Liver (tissue), 9 donors: Measurements from ENCODE around the gene TRIP13. TPM values are rescaled to one million over a fixed set of nuclear protein-coding genes. Genes with fewer than 3 reads are reported as not detected.

Experiments used
- DNase-seq: peaks from one replicate; pipeline ENCODE4 v3.0.0-alpha.2; 2017; ENCODE audit warnings: low spot score
- H3K27ac ChIP-seq, 2 donors: one replicate each; pipeline ENCODE4 v1.7.0; 2013; ENCODE audit warnings: inconsistent platforms in 2 of 2, low read length in 2 of 2, control low read depth in 1 of 2, low read depth in 1 of 2, mild to moderate bottlenecking in 1 of 2
- H3K27me3 ChIP-seq, 4 donors: one replicate each; pipeline versions ENCODE4 v1.6.1 to v1.7.0; 2013; ENCODE audit warnings: low read length in 3 of 4, inconsistent platforms in 1 of 4, mild to moderate bottlenecking in 1 of 4, moderate library complexity in 1 of 4; ENCODE audit not compliant: control insufficient read depth in 4 of 4, insufficient read depth in 4 of 4
- H3K36me3 ChIP-seq, 4 donors: one replicate each; pipeline versions ENCODE4 v1.6.1 to v1.7.0; 2013; ENCODE audit warnings: low read length in 3 of 4, mild to moderate bottlenecking in 3 of 4, low read depth in 1 of 4, moderate library complexity in 1 of 4; ENCODE audit not compliant: control insufficient read depth in 4 of 4, insufficient read depth in 3 of 4
- H3K4me1 ChIP-seq, 4 donors: one replicate each; pipeline versions ENCODE4 v1.6.1 to v1.7.0; 2013; ENCODE audit warnings: low read length in 3 of 4, mild to moderate bottlenecking in 3 of 4, moderate library complexity in 1 of 4; ENCODE audit not compliant: control insufficient read depth in 4 of 4, insufficient read depth in 4 of 4
- H3K4me3 ChIP-seq, 3 donors: one replicate each; pipeline versions ENCODE4 v1.6.1 to v1.7.0; 2013; ENCODE audit warnings: low read length in 3 of 3, control low read depth in 1 of 3, low read depth in 1 of 3, mild to moderate bottlenecking in 1 of 3
- H3K9ac ChIP-seq, 2 donors: one replicate each; pipeline ENCODE4 v1.7.0; 2013; ENCODE audit warnings: low read length in 2 of 2, mild to moderate bottlenecking in 2 of 2, moderate library complexity in 2 of 2, control low read depth in 1 of 2, low read depth in 1 of 2
- H3K9me3 ChIP-seq, 4 donors: one replicate each; pipeline versions ENCODE4 v1.6.1 to v1.7.0; 2013; ENCODE audit warnings: low read length in 3 of 4; ENCODE audit not compliant: control insufficient read depth in 4 of 4
- EGR1 ChIP-seq, 2 donors: IDR thresholded peaks; 2 replicates each; pipeline ENCODE4 v1.6.1; 2016 to 2018; ENCODE audit warnings: antibody characterized with exemption in 2 of 2, low read depth in 2 of 2
- FOXA1 ChIP-seq: IDR thresholded peaks from 2 replicates; pipeline ENCODE4 v1.6.1; 2016; ENCODE audit warnings: antibody characterized with exemption
- FOXA2 ChIP-seq: IDR thresholded peaks from 2 replicates; pipeline ENCODE4 v1.6.1; 2016; ENCODE audit warnings: antibody characterized with exemption
- GABPA ChIP-seq, 2 donors: IDR thresholded peaks in 1 of 2; conservative IDR thresholded peaks in 1 of 2; 2 replicates each; pipeline ENCODE4 v1.6.1; 2016; ENCODE audit warnings: antibody characterized with exemption in 2 of 2, mild to moderate bottlenecking in 1 of 2, moderate library complexity in 1 of 2
- HNF4A ChIP-seq, 2 donors: conservative IDR thresholded peaks; 2 replicates each; pipeline ENCODE4 v1.6.1; 2016; ENCODE audit warnings: antibody characterized with exemption in 2 of 2, mild to moderate bottlenecking in 2 of 2
- HNF4G ChIP-seq: IDR thresholded peaks from 2 replicates; pipeline ENCODE4 v1.6.1; 2016; ENCODE audit warnings: antibody characterized with exemption
- JUND ChIP-seq, 2 donors: IDR thresholded peaks; 2 replicates each; pipeline ENCODE4 v1.6.1; 2016; ENCODE audit warnings: antibody characterized with exemption in 2 of 2
- NR2F2 ChIP-seq: IDR thresholded peaks from 2 replicates; pipeline ENCODE4 v1.6.1; 2016; ENCODE audit warnings: antibody characterized with exemption
- RAD21 ChIP-seq, 2 donors: IDR thresholded peaks; 2 replicates each; pipeline ENCODE4 v1.6.1; 2016; ENCODE audit warnings: antibody characterized with exemption in 2 of 2, mild to moderate bottlenecking in 2 of 2
- RXRA ChIP-seq, 2 donors: IDR thresholded peaks; 2 replicates each; pipeline ENCODE4 v1.6.1; 2017 to 2018; ENCODE audit warnings: antibody characterized with exemption in 2 of 2, mild to moderate bottlenecking in 1 of 2
- SP1 ChIP-seq: IDR thresholded peaks from 2 replicates; pipeline ENCODE4 v1.6.1; 2018; ENCODE audit warnings: antibody characterized with exemption, mild to moderate bottlenecking
- TAF1 ChIP-seq: conservative IDR thresholded peaks from 2 replicates; pipeline ENCODE4 v1.6.1; 2016; ENCODE audit warnings: antibody characterized with exemption, mild to moderate bottlenecking
- YY1 ChIP-seq: IDR thresholded peaks from 2 replicates; pipeline ENCODE4 v1.6.1; 2016; ENCODE audit warnings: antibody characterized with exemption, mild to moderate bottlenecking
- WGBS: extraction: QIAGEN DNeasy Blood & Tissue Kit; methylation state at CpG from one replicate; pipeline ENCODE4 v1.1.7; 2013; 5-methylcytosine and 5-hydroxymethylcytosine counted together
- polyA plus RNA-seq, 2 donors: library from polyadenylated mRNA; stranded (reverse) in 1 of 2; unstranded in 1 of 2; fragments of 200-250 nt in 1 of 2; fragments of >200 nt in 1 of 2; fragmentation: Nextera tagmentation in 1 of 2; extraction: Ambion mirVana in 1 of 2; gene quantifications; one replicate each; pipeline versions ENCODE4 v1.2.1 to v1.2.3, GENCODE V29; 2013 to 2015
- total RNA-seq, 2 donors: library from RNA; depleted of rRNA; stranded (reverse); fragments of >200 nt; gene quantifications; one replicate each; pipeline ENCODE4 v1.2.3, GENCODE V29; 2014
- TF ChIP-seq, protein P1 (sequence below): fragments of 150-350 bp; IDR thresholded peaks from 2 replicates; pipeline ENCODE4 v1.5.1; 2017; ENCODE audit warnings: improper control_type of control experiment, low read depth, low read length; ENCODE audit not compliant: missing input control
- TF ChIP-seq, protein P2 (sequence below): IDR thresholded peaks from 2 replicates; pipeline ENCODE4 v1.6.1; 2016; ENCODE audit warnings: antibody characterized with exemption
- TF ChIP-seq, protein P3 (sequence below): IDR thresholded peaks from 2 replicates; pipeline ENCODE4 v1.6.1; 2016; ENCODE audit warnings: antibody characterized with exemption
- TF ChIP-seq, protein P4 (sequence below): IDR thresholded peaks from 2 replicates; pipeline ENCODE4 v1.6.1; 2016; ENCODE audit warnings: antibody characterized with exemption
- TF ChIP-seq, protein P5 (sequence below): IDR thresholded peaks from 2 replicates; pipeline ENCODE4 v1.6.1; 2016; ENCODE audit warnings: antibody characterized with exemption, mild to moderate bottlenecking
- donor health status: healthy.
- donor health status: healthy.
- donor health status: healthy.
- donor health status: healthy.
- donor health status: healthy.

TRIP13 gene
- total and polyA plus RNA-seq, 4 donors: 0.42 to 12.4 (median 0.84) TPM

DNA sequence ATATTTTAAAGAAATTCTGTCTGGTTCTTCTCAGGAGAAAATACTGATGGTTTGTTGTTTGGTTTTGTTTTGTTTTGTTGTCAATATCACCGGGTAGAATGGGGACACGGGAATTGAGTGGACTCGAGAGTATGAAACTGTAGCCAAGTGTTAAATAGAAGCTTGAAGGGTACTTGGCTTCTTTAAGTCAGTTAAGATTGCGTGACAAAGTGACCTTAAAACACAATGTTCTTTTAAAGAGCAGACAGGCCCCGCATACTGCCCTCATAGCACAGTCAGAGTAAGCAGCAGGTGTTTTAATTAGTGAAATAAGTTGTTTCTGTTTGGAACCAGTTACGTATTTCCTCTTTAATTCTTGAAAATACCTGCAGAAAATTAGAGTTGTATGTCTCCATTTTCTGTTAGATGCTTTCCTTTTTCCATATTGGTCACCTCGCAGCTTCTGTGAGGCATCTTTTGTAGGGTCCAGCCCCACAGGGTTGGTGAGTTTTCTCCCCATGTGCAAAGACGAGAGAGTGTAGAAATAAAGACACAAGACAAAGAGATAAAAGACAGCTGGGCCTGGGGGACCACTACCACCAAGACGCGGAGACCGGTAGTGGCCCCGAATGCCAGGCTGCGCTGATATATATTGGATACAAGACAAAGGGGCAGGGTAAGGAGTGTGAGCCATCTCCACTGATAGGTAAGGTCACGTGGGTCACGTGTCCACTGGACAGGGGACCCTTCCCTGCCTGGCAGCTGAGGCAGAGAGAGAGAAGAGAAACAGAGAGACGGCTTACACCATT, 9.6 kb downstream of the TRIP13 start:
- Histone ChIP-seq H3K36me3 (no peaks in the 10 kb centered on the region), H3K9ac (no peak overlapping the region), H3K27me3 (no peaks in the 10 kb centered on the region), H3K9me3 (no peaks in the 10 kb centered on the region), H3K4me3 (no peak overlapping the region), H3K27ac (no peak overlapping the region), H3K4me1 (no peaks in the 10 kb centered on the region)
- 94% methylated on average over 16 of the region's 16 CpGs for WGBS
- TF ChIP-seq FOXA1 (no peak), YY1 (no peak), EGR1 (IDR thresholded peaks at IDR 0.05; ENCODE audit: low read depth in 2 of 2) (no peak), RXRA (IDR thresholded peaks at IDR 0.05) (no peak), HNF4A (conservative IDR thresholded peaks at IDR 0.05) (no peak), GABPA (IDR thresholded peaks at IDR 0.05 in 1 of 2, conservative IDR thresholded peaks at IDR 0.05 in 1 of 2) (no peak), JUND (IDR thresholded peaks at IDR 0.05) (no peak), HNF4G (no peak), RAD21 (IDR thresholded peaks at IDR 0.05) (no peak), NR2F2 (no peak), FOXA2 (no peak), SP1 (no peak), TAF1 (no peak)
- TF ChIP-seq, protein P1, sequence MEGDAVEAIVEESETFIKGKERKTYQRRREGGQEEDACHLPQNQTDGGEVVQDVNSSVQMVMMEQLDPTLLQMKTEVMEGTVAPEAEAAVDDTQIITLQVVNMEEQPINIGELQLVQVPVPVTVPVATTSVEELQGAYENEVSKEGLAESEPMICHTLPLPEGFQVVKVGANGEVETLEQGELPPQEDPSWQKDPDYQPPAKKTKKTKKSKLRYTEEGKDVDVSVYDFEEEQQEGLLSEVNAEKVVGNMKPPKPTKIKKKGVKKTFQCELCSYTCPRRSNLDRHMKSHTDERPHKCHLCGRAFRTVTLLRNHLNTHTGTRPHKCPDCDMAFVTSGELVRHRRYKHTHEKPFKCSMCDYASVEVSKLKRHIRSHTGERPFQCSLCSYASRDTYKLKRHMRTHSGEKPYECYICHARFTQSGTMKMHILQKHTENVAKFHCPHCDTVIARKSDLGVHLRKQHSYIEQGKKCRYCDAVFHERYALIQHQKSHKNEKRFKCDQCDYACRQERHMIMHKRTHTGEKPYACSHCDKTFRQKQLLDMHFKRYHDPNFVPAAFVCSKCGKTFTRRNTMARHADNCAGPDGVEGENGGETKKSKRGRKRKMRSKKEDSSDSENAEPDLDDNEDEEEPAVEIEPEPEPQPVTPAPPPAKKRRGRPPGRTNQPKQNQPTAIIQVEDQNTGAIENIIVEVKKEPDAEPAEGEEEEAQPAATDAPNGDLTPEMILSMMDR: no peak
- TF ChIP-seq, protein P2, sequence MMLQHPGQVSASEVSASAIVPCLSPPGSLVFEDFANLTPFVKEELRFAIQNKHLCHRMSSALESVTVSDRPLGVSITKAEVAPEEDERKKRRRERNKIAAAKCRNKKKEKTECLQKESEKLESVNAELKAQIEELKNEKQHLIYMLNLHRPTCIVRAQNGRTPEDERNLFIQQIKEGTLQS: no peak
- TF ChIP-seq, protein P3, sequence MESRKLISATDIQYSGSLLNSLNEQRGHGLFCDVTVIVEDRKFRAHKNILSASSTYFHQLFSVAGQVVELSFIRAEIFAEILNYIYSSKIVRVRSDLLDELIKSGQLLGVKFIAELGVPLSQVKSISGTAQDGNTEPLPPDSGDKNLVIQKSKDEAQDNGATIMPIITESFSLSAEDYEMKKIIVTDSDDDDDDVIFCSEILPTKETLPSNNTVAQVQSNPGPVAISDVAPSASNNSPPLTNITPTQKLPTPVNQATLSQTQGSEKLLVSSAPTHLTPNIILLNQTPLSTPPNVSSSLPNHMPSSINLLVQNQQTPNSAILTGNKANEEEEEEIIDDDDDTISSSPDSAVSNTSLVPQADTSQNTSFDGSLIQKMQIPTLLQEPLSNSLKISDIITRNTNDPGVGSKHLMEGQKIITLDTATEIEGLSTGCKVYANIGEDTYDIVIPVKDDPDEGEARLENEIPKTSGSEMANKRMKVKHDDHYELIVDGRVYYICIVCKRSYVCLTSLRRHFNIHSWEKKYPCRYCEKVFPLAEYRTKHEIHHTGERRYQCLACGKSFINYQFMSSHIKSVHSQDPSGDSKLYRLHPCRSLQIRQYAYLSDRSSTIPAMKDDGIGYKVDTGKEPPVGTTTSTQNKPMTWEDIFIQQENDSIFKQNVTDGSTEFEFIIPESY: no peak
- TF ChIP-seq, protein P4, sequence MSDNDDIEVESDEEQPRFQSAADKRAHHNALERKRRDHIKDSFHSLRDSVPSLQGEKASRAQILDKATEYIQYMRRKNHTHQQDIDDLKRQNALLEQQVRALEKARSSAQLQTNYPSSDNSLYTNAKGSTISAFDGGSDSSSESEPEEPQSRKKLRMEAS: no peak
- TF ChIP-seq, protein P5, sequence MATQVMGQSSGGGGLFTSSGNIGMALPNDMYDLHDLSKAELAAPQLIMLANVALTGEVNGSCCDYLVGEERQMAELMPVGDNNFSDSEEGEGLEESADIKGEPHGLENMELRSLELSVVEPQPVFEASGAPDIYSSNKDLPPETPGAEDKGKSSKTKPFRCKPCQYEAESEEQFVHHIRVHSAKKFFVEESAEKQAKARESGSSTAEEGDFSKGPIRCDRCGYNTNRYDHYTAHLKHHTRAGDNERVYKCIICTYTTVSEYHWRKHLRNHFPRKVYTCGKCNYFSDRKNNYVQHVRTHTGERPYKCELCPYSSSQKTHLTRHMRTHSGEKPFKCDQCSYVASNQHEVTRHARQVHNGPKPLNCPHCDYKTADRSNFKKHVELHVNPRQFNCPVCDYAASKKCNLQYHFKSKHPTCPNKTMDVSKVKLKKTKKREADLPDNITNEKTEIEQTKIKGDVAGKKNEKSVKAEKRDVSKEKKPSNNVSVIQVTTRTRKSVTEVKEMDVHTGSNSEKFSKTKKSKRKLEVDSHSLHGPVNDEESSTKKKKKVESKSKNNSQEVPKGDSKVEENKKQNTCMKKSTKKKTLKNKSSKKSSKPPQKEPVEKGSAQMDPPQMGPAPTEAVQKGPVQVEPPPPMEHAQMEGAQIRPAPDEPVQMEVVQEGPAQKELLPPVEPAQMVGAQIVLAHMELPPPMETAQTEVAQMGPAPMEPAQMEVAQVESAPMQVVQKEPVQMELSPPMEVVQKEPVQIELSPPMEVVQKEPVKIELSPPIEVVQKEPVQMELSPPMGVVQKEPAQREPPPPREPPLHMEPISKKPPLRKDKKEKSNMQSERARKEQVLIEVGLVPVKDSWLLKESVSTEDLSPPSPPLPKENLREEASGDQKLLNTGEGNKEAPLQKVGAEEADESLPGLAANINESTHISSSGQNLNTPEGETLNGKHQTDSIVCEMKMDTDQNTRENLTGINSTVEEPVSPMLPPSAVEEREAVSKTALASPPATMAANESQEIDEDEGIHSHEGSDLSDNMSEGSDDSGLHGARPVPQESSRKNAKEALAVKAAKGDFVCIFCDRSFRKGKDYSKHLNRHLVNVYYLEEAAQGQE: no peak
- DNase-seq: no peak
